Uterus (tissue), 4 donors: ENCODE measurements around the gene CCL20. TPM values are rescaled to one million over a fixed set of nuclear protein-coding genes. Genes with fewer than 3 reads are reported as not detected.

Experiments
- DNase-seq, 2 donors: peaks; one replicate each; pipeline ENCODE4 v3.0.0-alpha.2; 2019 to 2020
- H3K27ac ChIP-seq, 2 donors: fragments of 200-600 bp; sonication (generic); 1 replicate in 1 of 2; 2 replicates in 1 of 2; pipeline ENCODE4 v1.5.1; 2016 to 2018
- H3K27me3 ChIP-seq, 2 donors: fragments of 200-600 bp; sonication (generic); one replicate each; pipeline ENCODE4 v1.5.1; 2018 to 2019; ENCODE audit warnings: control low read depth in 1 of 2
- H3K36me3 ChIP-seq, 2 donors: fragments of 200-600 bp; sonication (generic); one replicate each; pipeline ENCODE4 v1.5.1; 2019; ENCODE audit warnings: control low read depth in 1 of 2
- H3K4me1 ChIP-seq, 2 donors: fragments of 200-600 bp; sonication (generic); one replicate each; pipeline ENCODE4 v1.5.1; 2018 to 2019; ENCODE audit warnings: control low read depth in 1 of 2
- H3K4me3 ChIP-seq, 2 donors: fragments of 200-600 bp; sonication (generic); 1 replicate in 1 of 2; 2 replicates in 1 of 2; pipeline ENCODE4 v1.5.1; 2018 to 2019; ENCODE audit warnings: mild to moderate bottlenecking in 1 of 2
- H3K9me3 ChIP-seq, 2 donors: fragments of 200-600 bp; sonication (generic); one replicate each; pipeline ENCODE4 v1.5.1; 2019; ENCODE audit warnings: control low read depth in 1 of 2
- POLR2A ChIP-seq, 2 donors: fragments of 450-650 bp; IDR thresholded peaks; one replicate each; pipeline ENCODE4 v1.6.1; 2016; ENCODE audit warnings: antibody characterized with exemption in 2 of 2, mild to moderate bottlenecking in 1 of 2, moderate library complexity in 1 of 2
- intact Hi-C: fragments of 100-400 bp; cut with DNase I; formaldehyde crosslinking; loops from one replicate; pipeline ENCODE4 v1.15.1; 2023; ENCODE audit warnings: low total_unique reads
- small RNA-seq: library from RNA; depleted of rRNA; stranded (forward); fragments of <200 nt; gene quantifications from one replicate; pipeline ENCODE3, GENCODE V24; 2016
- total RNA-seq, 4 donors: library from RNA; depleted of rRNA in 3 of 4; stranded (reverse); fragments of >200 nt in 3 of 4; gene quantifications; one replicate each; pipeline versions ENCODE4 v1.1.0 to v1.2.4, GENCODE V29; 2014 to 2023
- TF ChIP-seq, protein P1 (sequence below), 4 experiments: fragments of 200-600 bp in 2 of 4; fragments of 450-650 bp in 2 of 4; sonication (generic) in 2 of 4; IDR thresholded peaks; one replicate each; pipeline ENCODE4 v1.5.1; 2016 to 2019; ENCODE audit warnings: antibody characterized with exemption in 4 of 4, mild to moderate bottlenecking in 2 of 4, moderate library complexity in 1 of 4
- donor health status: DM: yes; HTN: yes; CAD: no.

CCL20 gene
- total RNA-seq, 4 donors from 2014 or later = not detected

- Histone ChIP-seq H3K27ac (no peak overlapping the region), H3K4me3 (no peak overlapping the region), H3K27me3 (no peaks in the 10 kb centered on the region), H3K36me3 (no peaks in the 10 kb centered on the region), H3K4me1 (no peaks in the 10 kb centered on the region), H3K9me3 (no peaks in the 10 kb centered on the region)
- TF ChIP-seq, protein P1, sequence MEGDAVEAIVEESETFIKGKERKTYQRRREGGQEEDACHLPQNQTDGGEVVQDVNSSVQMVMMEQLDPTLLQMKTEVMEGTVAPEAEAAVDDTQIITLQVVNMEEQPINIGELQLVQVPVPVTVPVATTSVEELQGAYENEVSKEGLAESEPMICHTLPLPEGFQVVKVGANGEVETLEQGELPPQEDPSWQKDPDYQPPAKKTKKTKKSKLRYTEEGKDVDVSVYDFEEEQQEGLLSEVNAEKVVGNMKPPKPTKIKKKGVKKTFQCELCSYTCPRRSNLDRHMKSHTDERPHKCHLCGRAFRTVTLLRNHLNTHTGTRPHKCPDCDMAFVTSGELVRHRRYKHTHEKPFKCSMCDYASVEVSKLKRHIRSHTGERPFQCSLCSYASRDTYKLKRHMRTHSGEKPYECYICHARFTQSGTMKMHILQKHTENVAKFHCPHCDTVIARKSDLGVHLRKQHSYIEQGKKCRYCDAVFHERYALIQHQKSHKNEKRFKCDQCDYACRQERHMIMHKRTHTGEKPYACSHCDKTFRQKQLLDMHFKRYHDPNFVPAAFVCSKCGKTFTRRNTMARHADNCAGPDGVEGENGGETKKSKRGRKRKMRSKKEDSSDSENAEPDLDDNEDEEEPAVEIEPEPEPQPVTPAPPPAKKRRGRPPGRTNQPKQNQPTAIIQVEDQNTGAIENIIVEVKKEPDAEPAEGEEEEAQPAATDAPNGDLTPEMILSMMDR (IDR thresholded peaks at IDR 0.05) = no peak
- no peak for TF ChIP-seq POLR2A (IDR thresholded peaks at IDR 0.05)
- no peak for DNase-seq
- intact Hi-C loops = no loop called here
Measured at GRCh38 chr2:227864161-227864756, 50.6 kb downstream of the CCL20 start.

- H3K4me3 ChIP-seq = no peak overlapping the region
- no peaks in the 10 kb centered on the region for H3K9me3 ChIP-seq
- intact Hi-C loops = no loop called here
Measured at GRCh38 chr2:227865291-227865690, 51.6 kb downstream of the CCL20 start.

More at GRCh38 chr2:227865291-227865690, 51.6 kb downstream of the CCL20 start:
- DNase-seq = no peak
- Histone ChIP-seq H3K36me3 (no peaks in the 10 kb centered on the region), H3K4me1 (no peaks in the 10 kb centered on the region), H3K27me3 (no peaks in the 10 kb centered on the region), H3K27ac (no peak overlapping the region)
- TF ChIP-seq, protein P1 (IDR thresholded peaks at IDR 0.05) = no peak
- TF ChIP-seq POLR2A (IDR thresholded peaks at IDR 0.05) = no peak

Small RNA genes lying within 50 kb of the gene (small RNA-seq; reads per million reads assigned to genes)
- gene SNRPGP8 = not detected

Other genes starting within 250 kb of the CCL20 start
- gene SCYGR2, start 214.9 kb upstream of the CCL20 start, total RNA-seq = not detected
- not detected for gene SCYGR3, start 199.0 kb upstream of the CCL20 start, total RNA-seq
- gene SCYGR4, start 196.3 kb upstream of the CCL20 start, total RNA-seq = not detected
- gene SCYGR5, start 147.0 kb upstream of the CCL20 start, total RNA-seq = not detected
- gene SLC19A3, start 95.8 kb upstream of the CCL20 start, total RNA-seq = 1 to 10 TPM in 2 of 4 donors, under 1 TPM in 2; 0.51 to 4.8 (median 1.5) TPM
- not detected for gene SCYGR6, start 89.1 kb upstream of the CCL20 start, total RNA-seq
- gene SCYGR7, start 85.5 kb upstream of the CCL20 start, total RNA-seq = not detected
- not detected for gene SCYGR8, start 67.9 kb upstream of the CCL20 start, total RNA-seq
- 1 to 10 TPM in 1 of 4 donors, under 1 TPM in 1, not detected in 2; 0.29 to 2.5 TPM for gene DAW1, start 57.8 kb downstream of the CCL20 start, total RNA-seq